IMR-90 (cell line): Measurements from ENCODE around the gene ZC2HC1B. TPM values are rescaled to one million over a fixed set of nuclear protein-coding genes. Genes with fewer than 3 reads are reported as not detected.

ENCODE experiments used
- ATAC-seq: fragments of 200-7000 bp; cut with Tn5 transposase; 2 replicates; pipeline ENCODE4 v1.9.1; 2020; ENCODE audit warnings: low read depth, mild to moderate bottlenecking, moderate library complexity
- BruUV-seq: library from RNA; stranded (reverse); fragments of 400-500 nt; replicated peaks from 2 replicates; lab custom pipeline; 2021; lab: Mats Ljungman, UMichigan
- CTCF ChIA-PET: fragments of 300-600 bp; formaldehyde crosslinking; extraction: SDS; loops from one replicate; lab custom pipeline; 2021; ENCODE audit warnings: antibody characterized with exemption; lab: Yijun Ruan, JAX
- POLR2A ChIA-PET: fragments of 300-600 bp; sonication (Branson Sonifier 250); formaldehyde crosslinking; loops from one replicate; lab custom pipeline; 2022; ENCODE audit warnings: antibody characterized with exemption; ENCODE audit not compliant: unreplicated experiment; lab: Charles Lee
- DNase-seq: peaks from one replicate; pipeline ENCODE4 v3.0.0; 2013
- H2AFZ ChIP-seq: replicated peaks from 2 replicates; pipeline ENCODE3; 2013; ENCODE audit warnings: low read length, mild to moderate bottlenecking; ENCODE audit not compliant: poor library complexity
- H2AK5ac ChIP-seq: 2 replicates; pipeline ENCODE4 v1.6.1; 2013; ENCODE audit warnings: low read depth, low read length, inconsistent platforms
- H2AK9ac ChIP-seq: replicated peaks from 2 replicates; pipeline ENCODE3; 2013; ENCODE audit warnings: mild to moderate bottlenecking, low read depth, low read length, moderate library complexity; ENCODE audit not compliant: poor library complexity
- H2BK120ac ChIP-seq: 2 replicates; pipeline ENCODE4 v1.6.1; 2013; ENCODE audit warnings: low read depth, low read length, inconsistent platforms
- H2BK15ac ChIP-seq: 3 replicates; pipeline ENCODE4 v1.6.1; 2013; ENCODE audit warnings: low read depth, low read length, inconsistent platforms
- H2BK20ac ChIP-seq: 2 replicates; pipeline ENCODE4 v1.6.1; 2013; ENCODE audit warnings: low read depth, mild to moderate bottlenecking, inconsistent platforms, low read length, moderate library complexity
- H2BK5ac ChIP-seq: 2 replicates; pipeline ENCODE4 v1.6.1; 2013; ENCODE audit warnings: mild to moderate bottlenecking, low read depth, low read length, inconsistent platforms; ENCODE audit not compliant: poor library complexity, severe bottlenecking
- H3K14ac ChIP-seq: replicated peaks from 2 replicates; pipeline ENCODE4 v1.6.1; 2013; ENCODE audit warnings: low read depth, low read length, inconsistent platforms
- H3K18ac ChIP-seq: 2 replicates; pipeline ENCODE4 v1.6.1; 2013; ENCODE audit warnings: low read depth, low read length, control low read depth
- H3K23ac ChIP-seq: 2 replicates; pipeline ENCODE4 v1.6.1; 2013; ENCODE audit warnings: low read depth, low read length, inconsistent platforms
- H3K27ac ChIP-seq: 2 replicates; pipeline ENCODE4 v1.5.1; 2013; ENCODE audit warnings: mild to moderate bottlenecking, control low read depth, low read length; ENCODE audit not compliant: insufficient read depth
- H3K27me3 ChIP-seq: 2 replicates; pipeline ENCODE4 v1.6.1; 2013; ENCODE audit warnings: low read length; ENCODE audit not compliant: control insufficient read depth, insufficient read depth
- H3K36me3 ChIP-seq: 2 replicates; pipeline ENCODE4 v1.6.1; 2013; ENCODE audit warnings: low read length, mixed read lengths; ENCODE audit not compliant: control insufficient read depth, insufficient read depth
- H3K4ac ChIP-seq: 2 replicates; pipeline ENCODE4 v1.6.1; 2013; ENCODE audit warnings: low read depth, low read length, inconsistent platforms
- H3K4me1 ChIP-seq: 2 replicates; pipeline ENCODE4 v1.6.1; 2013; ENCODE audit warnings: low read length, mixed read lengths; ENCODE audit not compliant: control insufficient read depth, insufficient read depth
- H3K4me2 ChIP-seq: 2 replicates; pipeline ENCODE4 v1.6.1; 2013; ENCODE audit warnings: low read depth, mild to moderate bottlenecking, control low read depth, low read length, moderate library complexity
- H3K4me3 ChIP-seq: 2 replicates; pipeline ENCODE4 v1.5.1; 2013; ENCODE audit warnings: low read depth, mild to moderate bottlenecking, control low read depth, low read length, moderate library complexity; ENCODE audit not compliant: insufficient read depth
- H3K56ac ChIP-seq: 2 replicates; pipeline ENCODE4 v1.6.1; 2013; ENCODE audit warnings: low read length, inconsistent platforms; ENCODE audit not compliant: insufficient read depth; ENCODE audit errors: extremely low read depth
- H3K79me1 ChIP-seq, 2 experiments: 2 replicates each; pipeline ENCODE4 v1.6.1; 2013; ENCODE audit warnings: low read length in 2 of 2, inconsistent platforms in 1 of 2, low read depth in 1 of 2
- H3K9ac ChIP-seq: 2 replicates; pipeline ENCODE4 v1.6.1; 2013; ENCODE audit warnings: low read depth, low read length, control low read depth
- H3K9me1 ChIP-seq: 2 replicates; pipeline ENCODE4 v1.6.1; 2013; ENCODE audit warnings: low read length, inconsistent platforms; ENCODE audit not compliant: insufficient read depth
- H3K9me3 ChIP-seq: 2 replicates; pipeline ENCODE4 v1.6.1; 2013; ENCODE audit warnings: low read length; ENCODE audit not compliant: control insufficient read depth, insufficient read depth
- H4K20me1 ChIP-seq: 2 replicates; pipeline ENCODE4 v1.6.1; 2013; ENCODE audit warnings: low read length, inconsistent platforms; ENCODE audit not compliant: insufficient read depth
- H4K5ac ChIP-seq: 2 replicates; pipeline ENCODE4 v1.6.1; 2013; ENCODE audit warnings: mild to moderate bottlenecking, low read depth, low read length, control low read depth
- H4K8ac ChIP-seq, 2 experiments: 2 replicates each; pipeline ENCODE4 v1.6.1; 2013; ENCODE audit warnings: low read depth in 2 of 2, low read length in 2 of 2, control low read depth in 1 of 2, inconsistent platforms in 1 of 2
- H4K91ac ChIP-seq: 2 replicates; pipeline ENCODE4 v1.6.1; 2013; ENCODE audit warnings: low read depth, low read length, inconsistent platforms; ENCODE audit not compliant: insufficient read depth
- CEBPB ChIP-seq: IDR thresholded peaks from 2 replicates; pipeline ENCODE4 v1.6.1; 2012; ENCODE audit warnings: low read depth, low read length, improper control_type of control experiment
- FOS ChIP-seq: fragments of 150-350 bp; IDR thresholded peaks from 2 replicates; pipeline ENCODE4 v1.6.1; 2016; ENCODE audit warnings: low read depth, low read length
- MAFK ChIP-seq: IDR thresholded peaks from 2 replicates; pipeline ENCODE4 v1.6.1; 2012; ENCODE audit warnings: low read depth, low read length, improper control_type of control experiment
- MXI1 ChIP-seq: IDR thresholded peaks from 2 replicates; pipeline ENCODE4 v1.6.1; 2012; ENCODE audit warnings: low read depth, mild to moderate bottlenecking, low read length, moderate library complexity, borderline replicate concordance
- NFE2L2 ChIP-seq: fragments of 150-350 bp; IDR thresholded peaks from 2 replicates; pipeline ENCODE4 v1.6.1; 2016; ENCODE audit warnings: low read depth, mild to moderate bottlenecking, low read length
- POLR2A ChIP-seq: IDR thresholded peaks from 2 replicates; pipeline ENCODE4 v1.6.1; 2012; ENCODE audit warnings: mild to moderate bottlenecking, low read depth, low read length
- RAD21 ChIP-seq: IDR thresholded peaks from 2 replicates; pipeline ENCODE4 v1.6.1; 2012; ENCODE audit warnings: low read length, improper control_type of control experiment
- WGBS, 2 experiments: methylation state at CpG; one replicate each; pipeline versions ENCODE4 v1.1.5 to v1.1.7; 2013; ENCODE audit warnings: missing lambda C conversion rate in 2 of 2; ENCODE audit not compliant: insufficient read length in 1 of 2; ENCODE audit errors: extremely low coverage in 2 of 2; 5-methylcytosine and 5-hydroxymethylcytosine counted together
- dilution Hi-C: fragments of 300-500 bp; cut with HindIII; formaldehyde crosslinking; loops from one replicate; pipeline ENCODE4 v1.14.3; 2018; ENCODE audit warnings: low sequenced_read_pairs; ENCODE audit not compliant: unreplicated experiment
- in situ Hi-C: fragments of 300-500 bp; cut with MboI; formaldehyde crosslinking; loops from 3 replicates; pipeline ENCODE4 v1.14.3; 2019; ENCODE audit warnings: low sequenced_read_pairs, inconsistent platforms, mixed read lengths
- intact Hi-C: fragments of 100-400 bp; cut with micrococcal nuclease; formaldehyde crosslinking; loops from 2 replicates; pipeline ENCODE4 v1.10.0; 2022
- polyA plus RNA-seq, 3 experiments: library from polyadenylated mRNA; depleted of rRNA; stranded (reverse); fragments of >200 nt; gene quantifications; 2 replicates each; pipeline ENCODE4 v1.2.3, GENCODE V29; 2012; ENCODE audit warnings: low replicate concordance in 1 of 3
- total RNA-seq: library from RNA; depleted of rRNA; stranded (reverse); fragments of >200 nt; gene quantifications from 2 replicates; pipeline ENCODE4 v1.2.3, GENCODE V29; 2012
- TF ChIP-seq, protein P1 (sequence below): conservative IDR thresholded peaks from 2 replicates; pipeline ENCODE4 v1.5.1; 2012; ENCODE audit warnings: mild to moderate bottlenecking, low read depth, low read length, improper control_type of control experiment

ZC2HC1B gene
- total and polyA plus RNA-seq, 2 of the 4 experiments (the other 2 are of a cell fraction), result not detected

DNA sequence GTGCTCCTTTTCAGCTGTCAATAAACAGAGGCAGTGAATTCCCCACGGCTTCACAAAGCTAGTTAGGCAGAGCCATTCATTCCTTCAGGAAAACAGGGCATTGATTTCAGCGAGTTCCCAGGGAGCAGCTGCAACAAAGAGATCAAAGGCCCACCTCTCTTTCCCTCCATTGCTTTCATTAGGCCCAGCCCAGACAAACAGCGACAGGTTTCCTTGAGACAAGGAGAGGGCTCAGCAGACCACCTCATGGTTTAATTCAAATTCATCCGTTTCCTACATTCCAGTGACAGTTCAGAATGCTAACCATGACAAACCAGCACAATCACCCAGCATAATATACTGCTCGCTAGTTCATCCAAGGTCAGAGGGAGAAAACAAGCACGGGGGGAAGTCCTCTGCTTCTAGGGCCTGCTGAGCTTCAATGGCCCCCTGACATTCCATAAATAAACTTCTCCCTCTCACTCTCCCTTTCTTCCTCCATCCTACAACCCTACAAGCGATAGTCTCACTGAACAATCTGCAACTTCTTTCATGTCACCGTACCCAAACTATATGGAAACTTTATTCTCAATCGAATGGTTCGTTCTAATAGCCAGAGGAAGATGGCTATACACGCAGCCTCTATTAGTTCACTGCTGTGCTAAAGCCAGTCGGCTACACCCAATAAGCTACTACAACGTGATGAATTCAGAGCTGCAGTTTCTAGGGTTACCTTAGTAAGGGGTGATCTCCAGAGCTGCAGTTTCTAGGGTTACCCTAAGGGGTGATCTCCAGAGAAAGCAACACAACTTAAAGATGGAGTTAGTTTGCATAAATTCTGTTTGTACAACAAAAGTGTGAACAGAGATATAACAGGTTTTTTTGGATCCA, 109.1 kb downstream of the ZC2HC1B start (continued):
- TF ChIP-seq FOS, result no peak
- TF ChIP-seq MAFK, result no peak

GRCh38 chr6:143974089-143974488, 109.8 kb downstream of the ZC2HC1B start:
- ChIA-PET CTCF (no interaction called here), POLR2A (no interaction called here)
- Histone ChIP-seq H3K23ac (no peak overlapping the region), H4K8ac (no peak overlapping the region), H3K9me3 (no peaks in the 10 kb centered on the region), H3K36me3 (no peaks in the 10 kb centered on the region), H3K18ac (no peak overlapping the region), H2BK120ac (no peak overlapping the region), H2AK9ac (no peak overlapping the region), H3K56ac (no peak overlapping the region), H4K20me1 (peaks cover 18% of the 10 kb centered on the region; the same call in 1 of the 2 replicates), H2BK20ac (no peak overlapping the region), H2AFZ (no peak overlapping the region), H4K5ac (no peak overlapping the region), H2BK5ac (no peak overlapping the region), H3K27me3 (peaks cover 6% of the 10 kb centered on the region), H3K79me1 (peaks cover 3 to 9% of the 10 kb centered on the region in 2 experiments; a peak in 3 of 4 replicates), H4K91ac (no peak overlapping the region), H3K4me2 (no peak overlapping the region), H3K4me3 (no peak overlapping the region), H3K14ac (no peak overlapping the region), H2BK15ac (no peak overlapping the region), H3K9me1 (no peaks in the 10 kb centered on the region; the same call in 1 of the 2 replicates), H2AK5ac (no peak overlapping the region), H3K9ac (no peak overlapping the region), H3K4ac (no peak overlapping the region), H3K4me1 (peaks cover 6% of the 10 kb centered on the region), H3K27ac (no peak overlapping the region)
- in situ Hi-C loops, result no loop called here
- dilution Hi-C loops, result no loop called here
- DNase-seq (no peak), ATAC-seq (no peak)
- no peak for TF ChIP-seq MXI1
- no peak for TF ChIP-seq RAD21
- no peak for TF ChIP-seq NFE2L2
- TF ChIP-seq, protein P1, sequence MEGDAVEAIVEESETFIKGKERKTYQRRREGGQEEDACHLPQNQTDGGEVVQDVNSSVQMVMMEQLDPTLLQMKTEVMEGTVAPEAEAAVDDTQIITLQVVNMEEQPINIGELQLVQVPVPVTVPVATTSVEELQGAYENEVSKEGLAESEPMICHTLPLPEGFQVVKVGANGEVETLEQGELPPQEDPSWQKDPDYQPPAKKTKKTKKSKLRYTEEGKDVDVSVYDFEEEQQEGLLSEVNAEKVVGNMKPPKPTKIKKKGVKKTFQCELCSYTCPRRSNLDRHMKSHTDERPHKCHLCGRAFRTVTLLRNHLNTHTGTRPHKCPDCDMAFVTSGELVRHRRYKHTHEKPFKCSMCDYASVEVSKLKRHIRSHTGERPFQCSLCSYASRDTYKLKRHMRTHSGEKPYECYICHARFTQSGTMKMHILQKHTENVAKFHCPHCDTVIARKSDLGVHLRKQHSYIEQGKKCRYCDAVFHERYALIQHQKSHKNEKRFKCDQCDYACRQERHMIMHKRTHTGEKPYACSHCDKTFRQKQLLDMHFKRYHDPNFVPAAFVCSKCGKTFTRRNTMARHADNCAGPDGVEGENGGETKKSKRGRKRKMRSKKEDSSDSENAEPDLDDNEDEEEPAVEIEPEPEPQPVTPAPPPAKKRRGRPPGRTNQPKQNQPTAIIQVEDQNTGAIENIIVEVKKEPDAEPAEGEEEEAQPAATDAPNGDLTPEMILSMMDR, result no peak
- no peak for TF ChIP-seq POLR2A
- no peak for TF ChIP-seq CEBPB
- WGBS, 2 experiments, result no CpG with 5 or more reads among the region's 8 CpGs
- intact Hi-C loops, result loop anchor here (5.0 kb wide), 1 partner anchor 33 kb away; the partner anchor contains the start of gene PLAGL1
- BruUV-seq, result no TSS peak
